Cardiac fibroblast (primary cell): ENCODE measurements around the gene CYP11A1.

Experiments
- DNase-seq, 2 donors: peaks; one replicate each; pipeline versions ENCODE4 v3.0.0 to v3.0.0-alpha.2; 2010; ENCODE audit warnings: low read depth in 2 of 2
- H3K4me3 ChIP-seq, 2 donors: replicated peaks in 1 of 2; 1 replicate in 1 of 2; 2 replicates in 1 of 2; pipeline ENCODE4 v1.5.1; 2011; ENCODE audit warnings: low read depth in 2 of 2, low read length in 2 of 2, mild to moderate bottlenecking in 2 of 2, moderate library complexity in 1 of 2
- CTCF ChIP-seq: IDR thresholded peaks from one replicate; pipeline ENCODE4 v1.5.1; 2011; ENCODE audit warnings: low read depth, mild to moderate bottlenecking, low read length, inconsistent platforms

CYP11A1 gene

GRCh38 chr15:74322558-74323180, 44.8 kb downstream of the CYP11A1 start:
- TF ChIP-seq CTCF: peak; percentile 93
- no peak overlapping the region for H3K4me3 ChIP-seq
- peak; percentile 69 to 74 for DNase-seq

- peak; percentile 89 for TF ChIP-seq CTCF
- no peak overlapping the region for H3K4me3 ChIP-seq
- peak; percentile 60 to 69 for DNase-seq
Measured at GRCh38 chr15:74320352-74321247, 46.8 kb downstream of the CYP11A1 start.

GRCh38 chr15:74319596-74320351, 47.7 kb downstream of the CYP11A1 start:
- H3K4me3 ChIP-seq: no peak overlapping the region
- peak in 1 of 2 donors; percentile 26 for DNase-seq
- no peak for TF ChIP-seq CTCF

GRCh38 chr15:74319138-74319460, 48.3 kb downstream of the CYP11A1 start:
- no peak for DNase-seq
- TF ChIP-seq CTCF: no peak
- no peak overlapping the region for H3K4me3 ChIP-seq

GRCh38 chr15:74318376-74319137, 48.9 kb downstream of the CYP11A1 start:
- H3K4me3 ChIP-seq: no peak overlapping the region
- no peak for TF ChIP-seq CTCF
- peak; percentile 41 to 56 for DNase-seq

GRCh38 chr15:74317820-74318375, 49.5 kb downstream of the CYP11A1 start:
- peak; percentile 97 to 99 for DNase-seq
- TF ChIP-seq CTCF: no peak
- H3K4me3 ChIP-seq: peak overlapping the region in 1 of 2 donors; percentile 10
